Measurements from ENCODE around the gene CD93.

The CD93 gene

GRCh38 chr20:23084282-23084844 lies 1.8 kb downstream of the CD93 start:
- H3K36me3 Mint-ChIP-seq = no peaks in the 10 kb centered on the region
- H3K27me3 Mint-ChIP-seq = no peaks in the 10 kb centered on the region
- no peak overlapping the region for H3K27ac Mint-ChIP-seq
- H3K4me1 Mint-ChIP-seq (ENCODE audit: low read depth) = no peaks in the 10 kb centered on the region
- H3K9me3 Mint-ChIP-seq (ENCODE audit: low read depth) = no peaks in the 10 kb centered on the region
- H3K4me3 Mint-ChIP-seq = no peak overlapping the region

- H3K4me3 Mint-ChIP-seq = no peak overlapping the region
- H3K27me3 Mint-ChIP-seq = no peaks in the 10 kb centered on the region
Observed at GRCh38 chr20:23083553-23084220, 2.4 kb downstream of the CD93 start.

DNA sequence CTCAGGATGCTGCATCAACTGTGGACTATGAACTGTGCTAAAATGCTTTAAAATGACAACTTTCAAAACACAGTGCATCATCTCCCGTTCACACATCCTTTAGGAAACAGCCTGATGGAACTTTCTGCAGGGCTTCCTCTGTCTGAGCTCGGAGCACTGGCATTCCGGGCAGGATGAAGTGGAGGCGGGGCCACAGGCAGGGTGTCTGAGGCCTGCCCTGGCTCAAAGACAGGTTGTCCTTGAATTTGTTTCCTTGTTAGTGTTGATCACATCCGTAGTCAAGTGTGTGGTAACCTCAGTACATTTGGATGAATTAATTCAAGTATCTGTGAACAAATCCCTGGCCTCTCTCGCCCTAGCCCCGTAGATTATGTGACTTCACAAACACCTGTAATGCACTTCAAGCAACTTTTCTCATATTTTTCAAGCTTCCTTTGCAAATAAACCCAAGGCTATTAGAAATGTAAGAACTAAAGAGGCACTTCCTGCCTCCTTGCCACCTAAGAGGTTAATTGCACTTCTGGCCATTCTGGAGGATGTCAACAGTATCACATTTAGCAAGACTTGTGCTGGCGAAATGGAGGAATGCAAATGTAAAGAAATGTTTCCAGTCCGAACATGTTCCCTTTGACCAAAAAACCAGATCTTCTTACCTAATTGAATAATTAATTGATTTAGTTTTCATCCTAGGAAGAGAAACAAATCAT lies 3.1 kb downstream of the CD93 start:
- Mint-ChIP-seq H3K27me3 (no peaks in the 10 kb centered on the region), H3K27ac (no peak overlapping the region), H3K9me3 (ENCODE audit: low read depth) (no peaks in the 10 kb centered on the region), H3K4me1 (ENCODE audit: low read depth) (no peaks in the 10 kb centered on the region), H3K4me3 (no peak overlapping the region), H3K36me3 (no peaks in the 10 kb centered on the region)

More at GRCh38 chr20:23083553-23084220, 2.4 kb downstream of the CD93 start:
- Mint-ChIP-seq H3K27ac (no peak overlapping the region), H3K36me3 (no peaks in the 10 kb centered on the region), H3K4me1 (ENCODE audit: low read depth) (no peaks in the 10 kb centered on the region), H3K9me3 (ENCODE audit: low read depth) (no peaks in the 10 kb centered on the region)

- Mint-ChIP-seq H3K27ac (no peak overlapping the region), H3K4me1 (ENCODE audit: low read depth) (no peaks in the 10 kb centered on the region), H3K27me3 (no peaks in the 10 kb centered on the region)
Observed at GRCh38 chr20:23081263-23081819, 4.8 kb downstream of the CD93 start.

DNA sequence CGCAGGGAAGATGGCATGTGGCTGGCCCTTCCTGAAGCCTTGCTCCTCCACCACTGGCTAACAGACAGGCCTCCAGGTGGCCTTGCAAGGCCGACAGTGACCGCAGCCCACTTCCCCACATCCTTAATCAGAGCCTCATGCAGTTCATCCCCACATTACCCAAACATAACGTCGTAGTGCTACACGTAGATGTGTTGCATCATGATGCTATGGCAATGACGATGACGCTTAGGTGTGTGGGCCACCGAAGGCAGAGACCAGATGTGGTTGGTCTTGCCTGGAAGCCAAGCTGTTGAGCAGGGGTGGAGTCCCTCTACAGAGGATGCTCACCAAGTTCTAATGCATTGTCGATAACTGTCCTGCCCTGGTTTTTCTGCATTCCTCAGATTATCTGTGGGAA lies 5.6 kb downstream of the CD93 start:
- no peaks in the 10 kb centered on the region for H3K4me1 Mint-ChIP-seq (ENCODE audit: low read depth)

More at GRCh38 chr20:23081263-23081819, 4.8 kb downstream of the CD93 start:
- no peaks in the 10 kb centered on the region for H3K9me3 Mint-ChIP-seq (ENCODE audit: low read depth)
- no peak overlapping the region for H3K4me3 Mint-ChIP-seq
- H3K36me3 Mint-ChIP-seq = no peaks in the 10 kb centered on the region

DNA sequence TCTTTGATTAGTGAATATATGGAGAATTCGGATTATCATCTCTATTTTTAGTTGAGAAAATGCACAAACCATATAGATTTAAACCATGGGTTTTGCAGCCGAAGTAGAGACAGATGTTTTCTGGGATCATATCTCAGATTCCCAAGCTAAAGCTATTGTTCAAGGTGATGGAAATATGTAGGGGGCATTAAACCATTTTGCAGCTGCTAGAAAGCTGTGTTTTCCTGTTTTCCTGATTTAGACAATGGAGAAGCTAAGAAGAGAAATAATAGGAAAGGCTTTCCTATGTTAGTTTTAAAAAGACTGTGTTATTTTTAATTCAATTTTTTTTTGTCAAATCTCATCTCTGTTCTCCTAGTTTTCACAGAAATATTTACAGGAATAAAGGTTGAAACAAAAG lies 6.2 kb downstream of the CD93 start:
- no peaks in the 10 kb centered on the region for H3K4me1 Mint-ChIP-seq (ENCODE audit: low read depth)
- H3K9me3 Mint-ChIP-seq (ENCODE audit: low read depth) = no peaks in the 10 kb centered on the region
- H3K27me3 Mint-ChIP-seq = no peaks in the 10 kb centered on the region
- H3K4me3 Mint-ChIP-seq = no peak overlapping the region
- H3K36me3 Mint-ChIP-seq = no peaks in the 10 kb centered on the region
- no peak overlapping the region for H3K27ac Mint-ChIP-seq

More for the DNA sequence above, 5.6 kb downstream of the CD93 start:
- no peak overlapping the region for H3K4me3 Mint-ChIP-seq
- no peaks in the 10 kb centered on the region for H3K36me3 Mint-ChIP-seq
- no peaks in the 10 kb centered on the region for H3K27me3 Mint-ChIP-seq
- H3K27ac Mint-ChIP-seq = no peak overlapping the region
- no peaks in the 10 kb centered on the region for H3K9me3 Mint-ChIP-seq (ENCODE audit: low read depth)

GRCh38 chr20:23079016-23079351 lies 7.1 kb downstream of the CD93 start:
- Mint-ChIP-seq H3K9me3 (ENCODE audit: low read depth) (no peaks in the 10 kb centered on the region), H3K27ac (no peak overlapping the region), H3K4me1 (ENCODE audit: low read depth) (no peaks in the 10 kb centered on the region), H3K27me3 (no peaks in the 10 kb centered on the region), H3K4me3 (no peak overlapping the region), H3K36me3 (no peaks in the 10 kb centered on the region)

- Mint-ChIP-seq H3K4me3 (no peak overlapping the region), H3K27ac (no peak overlapping the region), H3K9me3 (ENCODE audit: low read depth) (no peaks in the 10 kb centered on the region), H3K4me1 (ENCODE audit: low read depth) (no peaks in the 10 kb centered on the region), H3K27me3 (no peaks in the 10 kb centered on the region), H3K36me3 (no peaks in the 10 kb centered on the region)
Observed at GRCh38 chr20:23078351-23079015, 7.6 kb downstream of the CD93 start.

DNA sequence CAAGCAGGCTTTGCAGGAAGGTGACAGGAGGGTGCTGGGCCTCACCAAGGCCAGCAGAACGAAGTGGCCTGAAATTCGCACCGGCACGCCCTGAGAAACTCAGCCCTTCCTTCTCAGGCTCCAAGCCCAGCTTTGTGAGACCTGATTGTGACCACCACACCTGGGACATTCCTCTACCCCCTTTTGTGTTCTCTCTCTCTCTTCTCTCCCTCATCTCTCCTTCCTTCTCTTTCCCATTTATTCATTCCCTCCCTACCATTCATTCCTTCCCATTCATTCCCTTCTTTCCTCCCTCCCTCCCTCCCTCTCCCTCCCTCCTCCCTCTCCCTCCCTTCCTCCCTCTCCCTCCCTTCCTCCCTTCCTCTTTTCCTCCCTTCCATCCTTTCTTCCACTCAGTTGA lies 8.8 kb downstream of the CD93 start:
- no peaks in the 10 kb centered on the region for H3K27me3 Mint-ChIP-seq
- H3K4me3 Mint-ChIP-seq = no peak overlapping the region
- H3K9me3 Mint-ChIP-seq (ENCODE audit: low read depth) = no peaks in the 10 kb centered on the region

GRCh38 chr20:23074052-23074451 lies 12.1 kb downstream of the CD93 start:
- no peak overlapping the region for H3K27ac Mint-ChIP-seq
- no peak overlapping the region for H3K4me3 Mint-ChIP-seq
- no peaks in the 10 kb centered on the region for H3K9me3 Mint-ChIP-seq (ENCODE audit: low read depth)
- no peaks in the 10 kb centered on the region for H3K36me3 Mint-ChIP-seq
- no peaks in the 10 kb centered on the region for H3K4me1 Mint-ChIP-seq (ENCODE audit: low read depth)
- H3K27me3 Mint-ChIP-seq = no peaks in the 10 kb centered on the region

More for the DNA sequence above, 8.8 kb downstream of the CD93 start:
- Mint-ChIP-seq H3K4me1 (ENCODE audit: low read depth) (no peaks in the 10 kb centered on the region), H3K36me3 (no peaks in the 10 kb centered on the region), H3K27ac (no peak overlapping the region)

GRCh38 chr20:23072892-23073586 lies 13.1 kb downstream of the CD93 start:
- H3K4me1 Mint-ChIP-seq (ENCODE audit: low read depth) = no peaks in the 10 kb centered on the region
- no peak overlapping the region for H3K4me3 Mint-ChIP-seq
- no peaks in the 10 kb centered on the region for H3K9me3 Mint-ChIP-seq (ENCODE audit: low read depth)
- H3K27me3 Mint-ChIP-seq = no peaks in the 10 kb centered on the region
- no peaks in the 10 kb centered on the region for H3K36me3 Mint-ChIP-seq
- no peak overlapping the region for H3K27ac Mint-ChIP-seq

GRCh38 chr20:23071996-23072395 lies 14.1 kb downstream of the CD93 start:
- Mint-ChIP-seq H3K36me3 (no peaks in the 10 kb centered on the region), H3K4me3 (no peak overlapping the region), H3K9me3 (ENCODE audit: low read depth) (no peaks in the 10 kb centered on the region), H3K27me3 (no peaks in the 10 kb centered on the region), H3K4me1 (ENCODE audit: low read depth) (no peaks in the 10 kb centered on the region), H3K27ac (no peak overlapping the region)

- no peaks in the 10 kb centered on the region for H3K9me3 Mint-ChIP-seq (ENCODE audit: low read depth)
- no peak overlapping the region for H3K4me3 Mint-ChIP-seq
- H3K27ac Mint-ChIP-seq = no peak overlapping the region
- H3K4me1 Mint-ChIP-seq (ENCODE audit: low read depth) = no peaks in the 10 kb centered on the region
- H3K36me3 Mint-ChIP-seq = no peaks in the 10 kb centered on the region
- H3K27me3 Mint-ChIP-seq = no peaks in the 10 kb centered on the region
Observed at GRCh38 chr20:23071398-23071797, 14.7 kb downstream of the CD93 start.

DNA sequence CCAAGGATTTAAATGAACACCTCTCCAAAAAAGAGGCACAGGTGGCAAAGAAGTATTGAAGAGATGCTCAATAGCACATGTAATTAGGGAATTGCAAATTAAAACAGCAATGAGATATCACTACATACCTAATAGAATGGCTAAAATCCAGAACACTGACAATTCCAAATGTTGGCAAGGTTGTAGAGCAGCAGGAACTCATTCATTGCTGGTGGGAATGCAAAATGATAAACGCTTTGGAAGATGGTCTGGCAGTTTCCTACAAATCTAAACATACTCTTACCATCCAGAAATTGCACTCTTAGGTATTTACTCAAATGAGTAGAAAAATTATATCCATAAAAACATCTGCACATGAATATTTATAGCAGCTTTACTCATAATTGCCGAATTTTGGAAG lies 17.0 kb downstream of the CD93 start:
- Mint-ChIP-seq H3K4me3 (no peak overlapping the region), H3K27me3 (no peaks in the 10 kb centered on the region), H3K27ac (no peak overlapping the region), H3K4me1 (ENCODE audit: low read depth) (no peaks in the 10 kb centered on the region), H3K36me3 (no peaks in the 10 kb centered on the region), H3K9me3 (ENCODE audit: low read depth) (no peaks in the 10 kb centered on the region)

Data from activated naive CD8-positive, alpha-beta T cell (primary cell).